GM12891 (cell line): ENCODE data around the gene NLN.

Experiments
- PAX5 ChIP-seq: IDR thresholded peaks from 2 replicates; pipeline ENCODE4 v1.6.1; 2011; ENCODE audit warnings: low read length, moderate library complexity, mild to moderate bottlenecking; ENCODE audit not compliant: insufficient read depth, severe bottlenecking
- POLR2A ChIP-seq: IDR thresholded peaks from 2 replicates; pipeline ENCODE4 v1.6.1; 2011; ENCODE audit warnings: low read depth, low read length, control low read depth
- POU2F2 ChIP-seq: IDR thresholded peaks from 2 replicates; pipeline ENCODE4 v1.6.1; 2011; ENCODE audit warnings: low read depth, mild to moderate bottlenecking, control low read depth, low read length, moderate library complexity
- TAF1 ChIP-seq: IDR thresholded peaks from 2 replicates; pipeline ENCODE4 v1.6.1; 2011; ENCODE audit warnings: low read depth, low read length, control low read depth

DNA sequence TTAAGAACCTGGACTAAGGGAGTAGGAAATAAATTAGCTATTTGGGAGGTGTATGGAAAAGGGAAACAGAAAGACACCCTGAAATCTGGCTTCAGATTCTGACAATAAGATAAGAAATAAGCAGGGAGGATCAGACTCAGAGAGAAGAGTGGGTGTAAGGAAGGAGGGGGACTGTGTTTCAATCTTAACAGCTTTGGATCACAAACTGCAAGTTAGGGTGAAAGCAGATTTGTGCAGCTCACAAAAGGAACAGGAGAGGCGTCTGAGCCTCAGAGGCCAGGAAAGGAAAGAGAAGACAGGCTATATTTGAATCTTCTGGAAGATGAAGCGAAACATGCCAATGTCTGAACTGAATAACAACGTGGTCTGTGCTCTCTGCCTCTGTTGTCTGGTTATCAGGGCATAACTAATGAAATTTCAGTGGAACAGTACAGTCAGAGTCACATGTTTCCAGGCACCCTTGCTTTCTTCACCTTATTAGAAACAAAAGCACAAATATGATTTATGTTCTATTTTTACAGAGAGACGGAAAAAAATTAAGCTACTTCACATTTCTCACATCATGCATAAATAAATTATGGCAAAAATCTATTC, 26.7 kb upstream of the NLN start:
- TF ChIP-seq POLR2A (no peak), TAF1 (no peak), PAX5 (no peak), POU2F2 (no peak)
